H1 (cell line): ENCODE results near the gene MITF. TPM values are rescaled to one million over a fixed set of nuclear protein-coding genes. Genes with fewer than 3 reads are reported as not detected.

ENCODE experiments used
- CTCF ChIA-PET: fragments of 300-600 bp; sonication (Branson Sonifier 250); formaldehyde crosslinking; loops from one replicate; lab custom pipeline; 2021; ENCODE audit not compliant: partially characterized antibody; lab: Charles Lee
- POLR2A ChIA-PET: fragments of 300-600 bp; sonication (Branson Sonifier 250); formaldehyde crosslinking; loops from one replicate; lab custom pipeline; 2021; ENCODE audit warnings: inconsistent platforms; ENCODE audit not compliant: partially characterized antibody; lab: Charles Lee
- DNase-seq, 2 experiments: peaks; one replicate each; pipeline versions ENCODE4 v3.0.0 to v3.0.0-alpha.2; 2010 to 2022; ENCODE audit warnings: low spot score in 2 of 2, low read depth in 1 of 2, mixed read lengths in 1 of 2
- FAIRE-seq: peaks from 2 replicates; lab custom pipeline; 2011; peaks lifted over from hg19 to GRCh38; lab: Jason Lieb, UNC
- H2AFZ ChIP-seq: 2 replicates; pipeline ENCODE4 v1.8.1; 2012; ENCODE audit warnings: low read length, inconsistent platforms
- H2AK5ac ChIP-seq: 2 replicates; pipeline ENCODE4 v1.6.1; 2013; ENCODE audit warnings: low read depth, low read length
- H2BK120ac ChIP-seq: replicated peaks from 2 replicates; pipeline ENCODE3; 2013; ENCODE audit warnings: low read depth, low read length, inconsistent platforms
- H2BK12ac ChIP-seq: 2 replicates; pipeline ENCODE4 v1.6.1; 2013; ENCODE audit warnings: low read depth, low read length
- H2BK15ac ChIP-seq: 2 replicates; pipeline ENCODE4 v1.6.1; 2013; ENCODE audit warnings: low read length
- H2BK20ac ChIP-seq: 2 replicates; pipeline ENCODE4 v1.6.1; 2013; ENCODE audit warnings: low read length
- H2BK5ac ChIP-seq: 2 replicates; pipeline ENCODE4 v1.6.1; 2013; ENCODE audit warnings: low read depth, low read length
- H3K14ac ChIP-seq: 2 replicates; pipeline ENCODE4 v1.6.1; 2013; ENCODE audit warnings: inconsistent platforms; ENCODE audit not compliant: insufficient read length
- H3K18ac ChIP-seq: 2 replicates; pipeline ENCODE4 v1.6.1; 2013; ENCODE audit warnings: low read length; ENCODE audit errors: extremely low read depth
- H3K23ac ChIP-seq: 2 replicates; pipeline ENCODE4 v1.6.1; 2013; ENCODE audit warnings: inconsistent platforms; ENCODE audit not compliant: insufficient read length
- H3K23me2 ChIP-seq: 2 replicates; pipeline ENCODE4 v1.6.1; 2013; ENCODE audit warnings: low read depth, low read length
- H3K27ac ChIP-seq: 2 replicates; pipeline ENCODE4 v1.6.1; 2011; ENCODE audit warnings: low read depth, low read length, inconsistent platforms
- H3K27me3 ChIP-seq, 4 experiments: replicated peaks in 1 of 4; 1 replicate in 1 of 4; 2 replicates in 3 of 4; pipeline versions ENCODE4 v1.6.1 to v1.8.1; 2011 to 2013; ENCODE audit warnings: low read length in 3 of 4, mild to moderate bottlenecking in 3 of 4, inconsistent platforms in 2 of 4, mixed read lengths in 2 of 4, moderate library complexity in 1 of 4; ENCODE audit not compliant: control insufficient read depth in 3 of 4, insufficient read depth in 3 of 4; ENCODE audit errors: extremely low read depth in 1 of 4
- H3K36me3 ChIP-seq, 4 experiments: 2 replicates each; pipeline versions ENCODE4 v1.6.1 to v1.8.1; 2011 to 2013; ENCODE audit warnings: mild to moderate bottlenecking in 4 of 4, low read length in 3 of 4, moderate library complexity in 2 of 4, control low read depth in 1 of 4, inconsistent platforms in 1 of 4; ENCODE audit not compliant: insufficient read depth in 4 of 4, control insufficient read depth in 2 of 4
- H3K4ac ChIP-seq: replicated peaks from 2 replicates; pipeline ENCODE3; 2013; ENCODE audit warnings: low read length, low read depth, mixed read lengths, inconsistent platforms; ENCODE audit not compliant: insufficient read length
- H3K4me1 ChIP-seq, 4 experiments: replicated peaks in 1 of 4; 1 replicate in 1 of 4; 2 replicates in 3 of 4; pipeline versions ENCODE4 v1.6.1 to v1.8.1; 2011 to 2013; ENCODE audit warnings: low read length in 3 of 4, inconsistent platforms in 2 of 4, mixed read lengths in 1 of 4; ENCODE audit not compliant: insufficient read depth in 4 of 4, control insufficient read depth in 3 of 4
- H3K4me2 ChIP-seq, 2 experiments: 2 replicates each; pipeline versions ENCODE4 v1.6.1 to v1.8.1; 2011 to 2013; ENCODE audit warnings: low read depth in 2 of 2, low read length in 2 of 2, control low read depth in 1 of 2, inconsistent platforms in 1 of 2, mild to moderate bottlenecking in 1 of 2; ENCODE audit not compliant: insufficient read depth in 1 of 2
- H3K4me3 ChIP-seq, 4 experiments: fragments of 200-600, 300-600 bp in 1 of 4; sonication (generic), shearing (Covaris generic), sonication (Bioruptor Twin) in 1 of 4; 2 replicates each; pipeline versions ENCODE4 v1.5.1 to v1.8.1; 2011 to 2016; ENCODE audit warnings: low read length in 4 of 4, low read depth in 3 of 4, control low read depth in 2 of 4, inconsistent platforms in 2 of 4, mild to moderate bottlenecking in 2 of 4, mixed read lengths in 1 of 4, moderate library complexity in 1 of 4; ENCODE audit not compliant: insufficient read depth in 2 of 4; ENCODE audit errors: extremely low read depth in 1 of 4
- H3K56ac ChIP-seq: replicated peaks from 2 replicates; pipeline ENCODE3; 2013; ENCODE audit warnings: low read depth, mild to moderate bottlenecking, mixed read lengths, low read length, inconsistent platforms; ENCODE audit not compliant: insufficient read length
- H3K79me1 ChIP-seq: 2 replicates; pipeline ENCODE4 v1.6.1; 2013; ENCODE audit warnings: low read depth, low read length, control low read depth
- H3K79me2 ChIP-seq, 2 experiments: 2 replicates each; pipeline versions ENCODE4 v1.6.1 to v1.8.1; 2012 to 2013; ENCODE audit warnings: low read length in 2 of 2, mild to moderate bottlenecking in 2 of 2, inconsistent platforms in 1 of 2; ENCODE audit not compliant: insufficient read depth in 2 of 2, control insufficient read depth in 1 of 2
- H3K9ac ChIP-seq, 4 experiments: replicated peaks in 1 of 4; 1 replicate in 1 of 4; 2 replicates in 3 of 4; pipeline versions ENCODE4 v1.6.1 to v1.8.1; 2011 to 2013; ENCODE audit warnings: low read depth in 3 of 4, low read length in 3 of 4, control low read depth in 2 of 4, mild to moderate bottlenecking in 2 of 4, moderate library complexity in 2 of 4, inconsistent platforms in 1 of 4; ENCODE audit errors: extremely low read depth in 1 of 4
- H3K9me3 ChIP-seq, 2 experiments: 2 replicates each; pipeline versions ENCODE4 v1.6.1 to v1.8.1; 2012 to 2013; ENCODE audit warnings: mild to moderate bottlenecking in 2 of 2, moderate library complexity in 2 of 2, control low read depth in 1 of 2, inconsistent platforms in 1 of 2, low read depth in 1 of 2, low read length in 1 of 2, mixed read lengths in 1 of 2; ENCODE audit not compliant: insufficient read depth in 2 of 2
- H4K20me1 ChIP-seq, 2 experiments: replicated peaks in 1 of 2; 2 replicates each; pipeline versions ENCODE3 to v1.8.1; 2011 to 2013; ENCODE audit warnings: inconsistent platforms in 2 of 2, low read length in 2 of 2, mild to moderate bottlenecking in 1 of 2; ENCODE audit not compliant: insufficient read depth in 2 of 2, control insufficient read depth in 1 of 2
- H4K5ac ChIP-seq: 2 replicates; pipeline ENCODE4 v1.6.1; 2013; ENCODE audit warnings: low read length, low read depth, mixed read lengths, inconsistent platforms; ENCODE audit not compliant: insufficient read length
- H4K8ac ChIP-seq: 2 replicates; pipeline ENCODE4 v1.8.0; 2013; ENCODE audit warnings: mild to moderate bottlenecking, moderate library complexity, low read length, inconsistent platforms; ENCODE audit not compliant: insufficient read depth; ENCODE audit errors: extremely low read depth
- H4K91ac ChIP-seq: replicated peaks from 2 replicates; pipeline ENCODE3; 2013; ENCODE audit warnings: low read length, mixed read lengths, inconsistent platforms; ENCODE audit not compliant: insufficient read length
- CBX5 ChIP-seq: fragments of 300-800, 300-1000 bp; sonication (generic); IDR thresholded peaks from 2 replicates; pipeline ENCODE4 v1.7.1; 2016; ENCODE audit warnings: antibody characterized with exemption, low read length, low read depth
- GABPA ChIP-seq: IDR thresholded peaks from 2 replicates; pipeline ENCODE4 v1.6.1; 2011; ENCODE audit warnings: mild to moderate bottlenecking, low read length, moderate library complexity, borderline replicate concordance; ENCODE audit not compliant: insufficient read depth
- GTF2F1 ChIP-seq: IDR thresholded peaks from 2 replicates; pipeline ENCODE4 v1.6.1; 2012; ENCODE audit warnings: low read depth, low read length, improper control_type of control experiment, borderline replicate concordance
- PHF8 ChIP-seq: fragments of 200-600 bp; sonication (generic); conservative IDR thresholded peaks from 2 replicates; pipeline ENCODE4 v1.7.1; 2012; ENCODE audit warnings: low read depth, mild to moderate bottlenecking, inconsistent platforms, low read length, moderate library complexity
- SIN3A ChIP-seq, 2 experiments: IDR thresholded peaks in 1 of 2; conservative IDR thresholded peaks in 1 of 2; 2 replicates each; pipeline ENCODE4 v1.6.1; 2011 to 2012; ENCODE audit warnings: low read length in 2 of 2, improper control_type of control experiment in 1 of 2, low read depth in 1 of 2, mild to moderate bottlenecking in 1 of 2
- SIRT6 ChIP-seq: IDR thresholded peaks from one replicate; pipeline ENCODE4 v1.7.1; 2012; ENCODE audit warnings: low read length, inconsistent platforms
- SUZ12 ChIP-seq: fragments of 200-600 bp; sonication (generic); IDR thresholded peaks from 2 replicates; pipeline ENCODE4 v1.6.1; 2012; ENCODE audit warnings: mild to moderate bottlenecking, inconsistent platforms, low read length, moderate library complexity, mixed read lengths
- TAF1 ChIP-seq: IDR thresholded peaks from 2 replicates; pipeline ENCODE4 v1.6.1; 2011; ENCODE audit warnings: mild to moderate bottlenecking, low read depth, low read length
- YY1 ChIP-seq: IDR thresholded peaks from 2 replicates; pipeline ENCODE4 v1.6.1; 2011; ENCODE audit warnings: low read depth, mild to moderate bottlenecking, low read length
- polyA plus RNA-seq, 7 experiments: library from polyadenylated mRNA; depleted of rRNA in 3 of 7; stranded (reverse) in 5 of 7; unstranded in 2 of 7; fragments of >200 nt in 5 of 7; fragments of 200-250 nt in 2 of 7; gene quantifications; 1 replicate in 5 of 7; 2 replicates in 1 of 7; 4 replicates in 1 of 7; pipeline versions ENCODE4 v1.2.1 to v1.2.3, GENCODE V29; 2011 to 2013; ENCODE audit warnings: missing spikeins in 2 of 7, mixed read lengths in 2 of 7
- total RNA-seq: library from RNA; stranded (reverse); fragmentation: NEBNext Ultra II Directional; extraction: Animal tissue kit (Norgen Biotek cat#: 25700); gene quantifications from 2 replicates; pipeline ENCODE4 v1.2.1, GENCODE V29; 2021

The MITF gene
- total and polyA plus RNA-seq, 2 of the 8 experiments (the other 6 are each of a cell fraction or from before 2014, with no cell fraction given), result 0.53 to 1.4 TPM

GRCh38 chr3:69770219-69770618 is 31.0 kb downstream of the MITF start:
- no peak overlapping the region for H2BK15ac ChIP-seq
- H3K4ac ChIP-seq, result no peak overlapping the region
- no peak overlapping the region for H2BK20ac ChIP-seq
- H3K23ac ChIP-seq, result no peak overlapping the region
- no peak overlapping the region for H2BK5ac ChIP-seq
- H3K4me2 ChIP-seq, result no peak overlapping the region
- TF ChIP-seq TAF1, result no peak
- no peak for TF ChIP-seq SIRT6
- TF ChIP-seq YY1, result no peak
- no peak for TF ChIP-seq CBX5
- TF ChIP-seq PHF8, result no peak
- no peak for TF ChIP-seq GTF2F1
- TF ChIP-seq SIN3A (conservative IDR thresholded peaks at IDR 0.05 in 1 of 2, IDR thresholded peaks at IDR 0.05 in 1 of 2; ENCODE audit: low read depth in 1 of 2, low read length in 2 of 2), result no peak
- no peak for TF ChIP-seq GABPA
- no peak for TF ChIP-seq SUZ12
- H3K18ac ChIP-seq, result no peak overlapping the region
- peaks cover 0 to 2% (median 0%) of the 10 kb centered on the region in 4 experiments; a peak in 1 of 7 replicates for H3K4me1 ChIP-seq
- no peaks in the 10 kb centered on the region for H3K79me2 ChIP-seq
- no peaks in the 10 kb centered on the region for H4K20me1 ChIP-seq
- no peaks in the 10 kb centered on the region for H3K27me3 ChIP-seq
- H3K79me1 ChIP-seq, result no peaks in the 10 kb centered on the region
- no peak overlapping the region for H4K91ac ChIP-seq
- H2BK120ac ChIP-seq, result no peak overlapping the region
- ChIA-PET CTCF (interaction anchor here (1.6 kb wide), 1 partner anchor 22 kb away, joined by 4 read pairs; no protein-coding TSS in a partner anchor), POLR2A (no interaction called here)
- H3K14ac ChIP-seq, result no peak overlapping the region
- H3K27ac ChIP-seq, result no peak overlapping the region
- no peaks in the 10 kb centered on the region for H3K36me3 ChIP-seq
- H2BK12ac ChIP-seq, result no peak overlapping the region
- DNase-seq, result no peak
- FAIRE-seq, result no peak
- H4K8ac ChIP-seq, result no peak overlapping the region
- H3K9me3 ChIP-seq, result no peaks in the 10 kb centered on the region
- H3K23me2 ChIP-seq, result no peaks in the 10 kb centered on the region
- no peak overlapping the region for H4K5ac ChIP-seq
- no peak overlapping the region for H3K56ac ChIP-seq
- H2AFZ ChIP-seq, result no peak overlapping the region
- no peak overlapping the region for H3K9ac ChIP-seq
- no peak overlapping the region for H2AK5ac ChIP-seq
- no peak overlapping the region for H3K4me3 ChIP-seq
